ENCODE measurements around the gene DCDC2C.
A peak's percentile ranks its signal among the peaks of the same experiment; 100 is the strongest.

DCDC2C gene

GRCh38 chr2:3672861-3673678, 30.3 kb upstream of the DCDC2C start:
- DNase-seq (ENCODE audit: low read depth, low spot score): no peak

- no peak for DNase-seq (ENCODE audit: low read depth, low spot score)
Measured at GRCh38 chr2:3674066-3674845, 29.1 kb upstream of the DCDC2C start.

GRCh38 chr2:3675687-3676086, 27.7 kb upstream of the DCDC2C start:
- no peak for DNase-seq (ENCODE audit: low read depth, low spot score)

GRCh38 chr2:3677436-3677835, 25.9 kb upstream of the DCDC2C start:
- DNase-seq (ENCODE audit: low read depth, low spot score): no peak

GRCh38 chr2:3678212-3678611, 25.2 kb upstream of the DCDC2C start:
- DNase-seq (ENCODE audit: low read depth, low spot score): no peak

- DNase-seq (ENCODE audit: low read depth, low spot score): no peak
Measured at GRCh38 chr2:3679180-3679579, 24.2 kb upstream of the DCDC2C start.

- no peak for DNase-seq (ENCODE audit: low read depth, low spot score)
Measured at GRCh38 chr2:3679616-3680393, 23.6 kb upstream of the DCDC2C start.

- no peak for DNase-seq (ENCODE audit: low read depth, low spot score)
Measured at GRCh38 chr2:3680548-3681345, 22.6 kb upstream of the DCDC2C start.

GRCh38 chr2:3681625-3682024, 21.8 kb upstream of the DCDC2C start:
- no peak for DNase-seq (ENCODE audit: low read depth, low spot score)

GRCh38 chr2:3682811-3683210, 20.6 kb upstream of the DCDC2C start:
- DNase-seq (ENCODE audit: low read depth, low spot score): no peak

- no peak for DNase-seq (ENCODE audit: low read depth, low spot score)
Measured at GRCh38 chr2:3683748-3684454, 19.5 kb upstream of the DCDC2C start.

GRCh38 chr2:3689998-3690748, 13.2 kb upstream of the DCDC2C start:
- no peak for DNase-seq (ENCODE audit: low read depth, low spot score)

GRCh38 chr2:3692375-3692774, 11.0 kb upstream of the DCDC2C start:
- DNase-seq (ENCODE audit: low read depth, low spot score): peak; percentile 7

GRCh38 chr2:3696545-3696944, 6.8 kb upstream of the DCDC2C start:
- no peak for DNase-seq (ENCODE audit: low read depth, low spot score)

GRCh38 chr2:3701071-3701470, 2.3 kb upstream of the DCDC2C start:
- no peak for DNase-seq (ENCODE audit: low read depth, low spot score)

GRCh38 chr2:3703757-3704355, 481 bp downstream of the DCDC2C start:
- DNase-seq (ENCODE audit: low read depth, low spot score): no peak

- no peak for DNase-seq (ENCODE audit: low read depth, low spot score)
Measured at GRCh38 chr2:3704692-3705091, 1.3 kb downstream of the DCDC2C start.

GRCh38 chr2:3705782-3706181, 2.4 kb downstream of the DCDC2C start:
- DNase-seq (ENCODE audit: low read depth, low spot score): no peak

GRCh38 chr2:3706892-3707291, 3.5 kb downstream of the DCDC2C start:
- no peak for DNase-seq (ENCODE audit: low read depth, low spot score)

- DNase-seq (ENCODE audit: low read depth, low spot score): no peak
Measured at GRCh38 chr2:3708576-3708975, 5.2 kb downstream of the DCDC2C start.

Data from iPS DF 19.7 (cell line).